Sigmoid colon (tissue), 4 donors: Measurements from ENCODE around the gene FGGY.

Source experiments
- EP300 ChIP-seq, 4 donors: sonication (generic); formaldehyde crosslinking; IDR thresholded peaks; one replicate each; pipeline ENCODE4 v1.6.1; 2017; ENCODE audit warnings: antibody characterized with exemption in 4 of 4
- POLR2A ChIP-seq, 2 donors: fragments of 450-650 bp; IDR thresholded peaks; one replicate each; pipeline ENCODE4 v1.6.1; 2016; ENCODE audit warnings: antibody characterized with exemption in 2 of 2, mild to moderate bottlenecking in 2 of 2, moderate library complexity in 2 of 2
- TF ChIP-seq, protein P1 (sequence below), 4 experiments: fragments of 450-650 bp in 3 of 4; fragments of 200-600 bp in 1 of 4; IDR thresholded peaks; one replicate each; pipeline ENCODE4 v1.5.1; 2016 to 2019; ENCODE audit warnings: antibody characterized with exemption in 4 of 4, mild to moderate bottlenecking in 3 of 4, moderate library complexity in 2 of 4

GRCh38 chr1:59701376-59701775, 404.5 kb downstream of the FGGY start:
- TF ChIP-seq, protein P1, sequence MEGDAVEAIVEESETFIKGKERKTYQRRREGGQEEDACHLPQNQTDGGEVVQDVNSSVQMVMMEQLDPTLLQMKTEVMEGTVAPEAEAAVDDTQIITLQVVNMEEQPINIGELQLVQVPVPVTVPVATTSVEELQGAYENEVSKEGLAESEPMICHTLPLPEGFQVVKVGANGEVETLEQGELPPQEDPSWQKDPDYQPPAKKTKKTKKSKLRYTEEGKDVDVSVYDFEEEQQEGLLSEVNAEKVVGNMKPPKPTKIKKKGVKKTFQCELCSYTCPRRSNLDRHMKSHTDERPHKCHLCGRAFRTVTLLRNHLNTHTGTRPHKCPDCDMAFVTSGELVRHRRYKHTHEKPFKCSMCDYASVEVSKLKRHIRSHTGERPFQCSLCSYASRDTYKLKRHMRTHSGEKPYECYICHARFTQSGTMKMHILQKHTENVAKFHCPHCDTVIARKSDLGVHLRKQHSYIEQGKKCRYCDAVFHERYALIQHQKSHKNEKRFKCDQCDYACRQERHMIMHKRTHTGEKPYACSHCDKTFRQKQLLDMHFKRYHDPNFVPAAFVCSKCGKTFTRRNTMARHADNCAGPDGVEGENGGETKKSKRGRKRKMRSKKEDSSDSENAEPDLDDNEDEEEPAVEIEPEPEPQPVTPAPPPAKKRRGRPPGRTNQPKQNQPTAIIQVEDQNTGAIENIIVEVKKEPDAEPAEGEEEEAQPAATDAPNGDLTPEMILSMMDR (IDR thresholded peaks at IDR 0.05) = no peak
- TF ChIP-seq POLR2A (IDR thresholded peaks at IDR 0.05) (no peak), EP300 (IDR thresholded peaks at IDR 0.05) (no peak)
